Adrenal gland (tissue), 5 donors: ENCODE measurements around the gene LMBRD1.

Experiments used
- POLR2A ChIP-seq, 2 donors: fragments of 450-650 bp; IDR thresholded peaks; one replicate each; pipeline ENCODE4 v1.6.1; 2017; ENCODE audit warnings: antibody characterized with exemption in 2 of 2, mild to moderate bottlenecking in 2 of 2, moderate library complexity in 1 of 2
- TF ChIP-seq, protein P1 (sequence below), 6 experiments: fragments of 450-650 bp in 4 of 6; fragments of 200-600 bp in 2 of 6; sonication (generic) in 1 of 6; IDR thresholded peaks; 1 replicate in 5 of 6; 2 replicates in 1 of 6; pipeline versions ENCODE4 v1.5.1 to v1.8.0; 2016 to 2021; ENCODE audit warnings: antibody characterized with exemption in 6 of 6, mild to moderate bottlenecking in 2 of 6, moderate library complexity in 1 of 6
- donor health status: DM: no; HTN: no; CAD: no.

DNA sequence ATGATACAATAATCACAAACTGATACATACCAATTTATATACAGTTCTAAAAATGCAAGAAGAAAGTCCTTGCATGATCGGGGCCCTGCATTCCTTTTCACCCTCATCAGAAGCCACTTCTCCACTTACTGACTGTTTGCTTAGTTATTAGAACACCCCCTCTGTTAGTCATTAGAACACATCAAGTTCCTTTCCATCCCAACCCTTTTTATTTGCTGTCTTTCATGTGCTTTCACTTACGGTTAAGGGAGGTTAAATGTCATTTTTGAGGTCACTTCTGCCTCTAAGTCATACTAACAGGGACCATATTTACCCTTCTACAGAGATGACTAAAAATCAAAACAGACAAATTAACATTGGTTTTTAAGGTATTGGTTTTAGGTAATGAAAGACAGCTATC is 149.1 kb downstream of the LMBRD1 start:
- TF ChIP-seq, protein P1, sequence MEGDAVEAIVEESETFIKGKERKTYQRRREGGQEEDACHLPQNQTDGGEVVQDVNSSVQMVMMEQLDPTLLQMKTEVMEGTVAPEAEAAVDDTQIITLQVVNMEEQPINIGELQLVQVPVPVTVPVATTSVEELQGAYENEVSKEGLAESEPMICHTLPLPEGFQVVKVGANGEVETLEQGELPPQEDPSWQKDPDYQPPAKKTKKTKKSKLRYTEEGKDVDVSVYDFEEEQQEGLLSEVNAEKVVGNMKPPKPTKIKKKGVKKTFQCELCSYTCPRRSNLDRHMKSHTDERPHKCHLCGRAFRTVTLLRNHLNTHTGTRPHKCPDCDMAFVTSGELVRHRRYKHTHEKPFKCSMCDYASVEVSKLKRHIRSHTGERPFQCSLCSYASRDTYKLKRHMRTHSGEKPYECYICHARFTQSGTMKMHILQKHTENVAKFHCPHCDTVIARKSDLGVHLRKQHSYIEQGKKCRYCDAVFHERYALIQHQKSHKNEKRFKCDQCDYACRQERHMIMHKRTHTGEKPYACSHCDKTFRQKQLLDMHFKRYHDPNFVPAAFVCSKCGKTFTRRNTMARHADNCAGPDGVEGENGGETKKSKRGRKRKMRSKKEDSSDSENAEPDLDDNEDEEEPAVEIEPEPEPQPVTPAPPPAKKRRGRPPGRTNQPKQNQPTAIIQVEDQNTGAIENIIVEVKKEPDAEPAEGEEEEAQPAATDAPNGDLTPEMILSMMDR (IDR thresholded peaks at IDR 0.05), result no peak
- TF ChIP-seq POLR2A (IDR thresholded peaks at IDR 0.05), result no peak
